H9 (cell line): ENCODE measurements around the gene ROCK2. TPM values are rescaled to one million over a fixed set of nuclear protein-coding genes. Genes with fewer than 3 reads are reported as not detected.
"Not testable (repeated sequence)": the region's sequence is repeated elsewhere in the genome, so short reads cannot be mapped to it uniquely, and the experiment has no call there.

Source experiments
- DNase-seq: peaks from one replicate; pipeline ENCODE4 v3.0.0-alpha.2; 2017
- H2AFZ ChIP-seq: one replicate; pipeline ENCODE4 v1.6.1; 2013; ENCODE audit warnings: mild to moderate bottlenecking, low read length, control low read depth, moderate library complexity
- H2AK5ac ChIP-seq: 2 replicates; pipeline ENCODE4 v1.6.1; 2013; ENCODE audit warnings: low read length, control low read depth, mixed read lengths; ENCODE audit not compliant: insufficient read length
- H2BK120ac ChIP-seq: one replicate; pipeline ENCODE4 v1.6.1; 2013; ENCODE audit warnings: low read depth, mild to moderate bottlenecking, low read length, control low read depth, inconsistent platforms; ENCODE audit not compliant: poor library complexity, severe bottlenecking
- H2BK12ac ChIP-seq: 2 replicates; pipeline ENCODE4 v1.6.1; 2013; ENCODE audit warnings: low read length, control low read depth, mixed read lengths, low read depth; ENCODE audit not compliant: insufficient read length
- H2BK15ac ChIP-seq: 2 replicates; pipeline ENCODE4 v1.6.1; 2013; ENCODE audit warnings: low read depth, low read length, control low read depth
- H2BK20ac ChIP-seq: one replicate; pipeline ENCODE4 v1.6.1; 2013; ENCODE audit warnings: low read depth, mild to moderate bottlenecking, low read length, control low read depth, inconsistent platforms; ENCODE audit not compliant: poor library complexity, severe bottlenecking
- H2BK5ac ChIP-seq: 2 replicates; pipeline ENCODE4 v1.6.1; 2013; ENCODE audit warnings: low read length, control low read depth, mixed read lengths; ENCODE audit not compliant: insufficient read length
- H3K14ac ChIP-seq: 2 replicates; pipeline ENCODE4 v1.6.1; 2013; ENCODE audit warnings: low read length, control low read depth; ENCODE audit not compliant: insufficient read depth
- H3K18ac ChIP-seq: 2 replicates; pipeline ENCODE4 v1.6.1; 2013; ENCODE audit warnings: low read depth, mild to moderate bottlenecking, mixed read lengths, low read length, control low read depth; ENCODE audit not compliant: insufficient read length
- H3K23ac ChIP-seq: 2 replicates; pipeline ENCODE4 v1.6.1; 2013; ENCODE audit warnings: low read length, control low read depth, mixed read lengths, low read depth; ENCODE audit not compliant: insufficient read length
- H3K23me2 ChIP-seq: 2 replicates; pipeline ENCODE4 v1.6.1; 2013; ENCODE audit warnings: low read depth, mild to moderate bottlenecking, mixed read lengths, low read length, control low read depth; ENCODE audit not compliant: insufficient read length, poor library complexity, severe bottlenecking
- H3K27ac ChIP-seq: 2 replicates; pipeline ENCODE4 v1.5.1; 2013; ENCODE audit warnings: low read length, control low read depth, mixed read lengths, low read depth; ENCODE audit not compliant: insufficient read length
- H3K27me3 ChIP-seq: 2 replicates; pipeline ENCODE4 v1.6.1; 2013; ENCODE audit warnings: low read length, control low read depth, inconsistent platforms; ENCODE audit not compliant: insufficient read depth
- H3K4ac ChIP-seq: 2 replicates; pipeline ENCODE4 v1.6.1; 2013; ENCODE audit warnings: low read depth, mild to moderate bottlenecking, control low read depth, inconsistent platforms, low read length, moderate library complexity
- H3K4me1 ChIP-seq: 2 replicates; pipeline ENCODE4 v1.6.1; 2013; ENCODE audit warnings: low read length, control low read depth, inconsistent platforms; ENCODE audit not compliant: insufficient read depth
- H3K4me2 ChIP-seq: 2 replicates; pipeline ENCODE4 v1.6.1; 2013; ENCODE audit warnings: low read length, control low read depth, mixed read lengths; ENCODE audit not compliant: insufficient read length, insufficient read depth
- H3K56ac ChIP-seq: 2 replicates; pipeline ENCODE4 v1.6.1; 2013; ENCODE audit warnings: low read depth, mild to moderate bottlenecking, mixed read lengths, low read length, control low read depth; ENCODE audit not compliant: insufficient read length
- H3K79me1 ChIP-seq: 2 replicates; pipeline ENCODE4 v1.6.1; 2013; ENCODE audit warnings: low read depth, mild to moderate bottlenecking, moderate library complexity, low read length, control low read depth, inconsistent platforms; ENCODE audit not compliant: insufficient read depth, poor library complexity, severe bottlenecking
- H3K79me2 ChIP-seq: 2 replicates; pipeline ENCODE4 v1.6.1; 2013; ENCODE audit warnings: low read length, control low read depth, inconsistent platforms; ENCODE audit not compliant: insufficient read depth
- H3K9ac ChIP-seq: 2 replicates; pipeline ENCODE4 v1.6.1; 2013; ENCODE audit warnings: low read length, control low read depth, mixed read lengths; ENCODE audit not compliant: insufficient read length; ENCODE audit errors: extremely low read depth
- H3K9me3 ChIP-seq: one replicate; pipeline ENCODE4 v1.6.1; 2013; ENCODE audit warnings: low read depth, low read length, inconsistent platforms; ENCODE audit not compliant: control insufficient read depth
- H3T11ph ChIP-seq: one replicate; pipeline ENCODE4 v1.6.1; 2013; ENCODE audit warnings: mild to moderate bottlenecking, low read length, control low read depth, inconsistent platforms
- H4K20me1 ChIP-seq: one replicate; pipeline ENCODE4 v1.6.1; 2013; ENCODE audit not compliant: control insufficient read depth, insufficient read length, insufficient read depth
- H4K5ac ChIP-seq: 2 replicates; pipeline ENCODE4 v1.6.1; 2013; ENCODE audit warnings: low read depth, mild to moderate bottlenecking, mixed read lengths, low read length, control low read depth; ENCODE audit not compliant: insufficient read length
- H4K8ac ChIP-seq: replicated peaks from 2 replicates; pipeline ENCODE4 v1.6.1; 2013; ENCODE audit warnings: low read length, control low read depth, mixed read lengths, low read depth; ENCODE audit not compliant: insufficient read length
- H4K91ac ChIP-seq: 2 replicates; pipeline ENCODE4 v1.6.1; 2013; ENCODE audit warnings: low read depth, mild to moderate bottlenecking, moderate library complexity, mixed read lengths, low read length, control low read depth; ENCODE audit not compliant: insufficient read length
- H3K27ac Mint-ChIP-seq, 3 experiments: 2 replicates in 2 of 3; 3 replicates in 1 of 3; pipeline ENCODE4 v1.8.0; 2020 to 2021; ENCODE audit warnings: mixed read lengths in 3 of 3, mild to moderate bottlenecking in 1 of 3, moderate library complexity in 1 of 3
- H3K27me3 Mint-ChIP-seq: 2 replicates; pipeline ENCODE4 v1.8.0; 2021; ENCODE audit warnings: low read depth, mild to moderate bottlenecking, moderate library complexity, mixed read lengths
- H3K36me3 Mint-ChIP-seq, 3 experiments: 2 replicates in 2 of 3; 3 replicates in 1 of 3; pipeline ENCODE4 v1.8.0; 2020 to 2021; ENCODE audit warnings: low read depth in 3 of 3, mixed read lengths in 3 of 3; ENCODE audit not compliant: insufficient read depth in 1 of 3
- H3K4me1 Mint-ChIP-seq, 2 experiments: 2 replicates each; pipeline ENCODE4 v1.8.0; 2020; ENCODE audit warnings: mixed read lengths in 2 of 2
- H3K4me3 Mint-ChIP-seq, 2 experiments: 2 replicates in 1 of 2; 3 replicates in 1 of 2; pipeline ENCODE4 v1.8.0; 2020 to 2021; ENCODE audit warnings: mild to moderate bottlenecking in 2 of 2, mixed read lengths in 2 of 2, moderate library complexity in 1 of 2
- H3K9me3 Mint-ChIP-seq, 2 experiments: 2 replicates in 1 of 2; 3 replicates in 1 of 2; pipeline ENCODE4 v1.8.0; 2020; ENCODE audit warnings: mild to moderate bottlenecking in 2 of 2, mixed read lengths in 2 of 2, moderate library complexity in 1 of 2
- WGBS: extraction: QIAGEN DNeasy Blood & Tissue Kit; methylation state at CpG from one replicate; pipeline ENCODE4 v1.1.7; 2013; ENCODE audit warnings: missing lambda C conversion rate, low lambda C conversion rate, mixed read lengths; ENCODE audit not compliant: insufficient read length; ENCODE audit errors: extremely low coverage; 5-methylcytosine and 5-hydroxymethylcytosine counted together
- total RNA-seq: library from RNA; stranded (reverse); gene quantifications from 2 replicates; pipeline ENCODE4 v1.2.1, GENCODE V29; 2021
- TF ChIP-seq, protein P1 (sequence below): fragments of 200-600 bp; sonication (generic); conservative IDR thresholded peaks from 3 replicates; pipeline ENCODE4 v1.8.0; 2021; ENCODE audit warnings: antibody characterized with exemption, mild to moderate bottlenecking

ROCK2 gene
- total RNA-seq, 1 experiment from 2014 or later = 33.2 TPM

DNA sequence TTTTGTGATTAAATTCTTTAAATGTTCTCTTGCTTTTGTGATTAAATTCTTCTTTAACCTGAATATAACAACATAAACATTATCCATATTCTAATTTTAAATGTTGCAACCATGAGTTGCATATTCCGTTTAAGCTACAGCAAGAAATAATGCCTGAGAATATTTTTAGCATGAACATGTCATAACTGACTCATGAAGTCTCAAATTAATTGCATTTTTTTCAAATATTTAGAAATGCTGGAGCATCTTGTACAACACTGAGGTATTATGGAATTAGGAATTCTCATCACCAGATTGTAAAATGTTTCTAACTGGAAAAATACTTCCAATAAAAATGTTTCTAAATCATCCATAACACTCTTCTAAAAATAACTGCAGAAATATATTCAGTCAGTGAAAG lies 14.7 kb downstream of the ROCK2 start:
- Histone ChIP-seq H3K23ac (no peak overlapping the region), H4K5ac (no peak overlapping the region), H3K18ac (no peak overlapping the region), H3K79me2 (peaks cover 13% of the 10 kb centered on the region; the same call in 1 of the 2 replicates), H3K23me2 (no peaks in the 10 kb centered on the region), H2AK5ac (no peak overlapping the region), H2BK20ac (no peak overlapping the region), H3K27ac (no peak overlapping the region), H2BK12ac (no peak overlapping the region), H3K27me3 (no peaks in the 10 kb centered on the region), H4K8ac (no peak overlapping the region), H3K79me1 (peaks cover 9% of the 10 kb centered on the region), H4K20me1 (no peaks in the 10 kb centered on the region), H2BK15ac (no peak overlapping the region), H3K9me3 (no peaks in the 10 kb centered on the region), H3K4me1 (no peaks in the 10 kb centered on the region), H3K14ac (no peak overlapping the region), H2BK120ac (no peak overlapping the region), H2BK5ac (no peak overlapping the region), H3K56ac (no peak overlapping the region), H3K9ac (no peak overlapping the region), H3T11ph (no peak overlapping the region), H2AFZ (no peak overlapping the region), H4K91ac (no peak overlapping the region), H3K4me2 (no peak overlapping the region), H3K4ac (no peak overlapping the region)
- TF ChIP-seq, protein P1, sequence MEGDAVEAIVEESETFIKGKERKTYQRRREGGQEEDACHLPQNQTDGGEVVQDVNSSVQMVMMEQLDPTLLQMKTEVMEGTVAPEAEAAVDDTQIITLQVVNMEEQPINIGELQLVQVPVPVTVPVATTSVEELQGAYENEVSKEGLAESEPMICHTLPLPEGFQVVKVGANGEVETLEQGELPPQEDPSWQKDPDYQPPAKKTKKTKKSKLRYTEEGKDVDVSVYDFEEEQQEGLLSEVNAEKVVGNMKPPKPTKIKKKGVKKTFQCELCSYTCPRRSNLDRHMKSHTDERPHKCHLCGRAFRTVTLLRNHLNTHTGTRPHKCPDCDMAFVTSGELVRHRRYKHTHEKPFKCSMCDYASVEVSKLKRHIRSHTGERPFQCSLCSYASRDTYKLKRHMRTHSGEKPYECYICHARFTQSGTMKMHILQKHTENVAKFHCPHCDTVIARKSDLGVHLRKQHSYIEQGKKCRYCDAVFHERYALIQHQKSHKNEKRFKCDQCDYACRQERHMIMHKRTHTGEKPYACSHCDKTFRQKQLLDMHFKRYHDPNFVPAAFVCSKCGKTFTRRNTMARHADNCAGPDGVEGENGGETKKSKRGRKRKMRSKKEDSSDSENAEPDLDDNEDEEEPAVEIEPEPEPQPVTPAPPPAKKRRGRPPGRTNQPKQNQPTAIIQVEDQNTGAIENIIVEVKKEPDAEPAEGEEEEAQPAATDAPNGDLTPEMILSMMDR = no peak
- H3K27me3 Mint-ChIP-seq = no peaks in the 10 kb centered on the region
- peaks cover 0 to 5% (median 5%) of the 10 kb centered on the region in 3 experiments; a peak in 5 of 7 replicates for H3K36me3 Mint-ChIP-seq
- no peak overlapping the region for H3K4me3 Mint-ChIP-seq
- H3K9me3 Mint-ChIP-seq = peaks cover 4 to 5% of the 10 kb centered on the region in 2 experiments; a peak in 2 of 5 replicates
- H3K27ac Mint-ChIP-seq = no peak overlapping the region
- DNase-seq = no peak
- WGBS = no CpG with 5 or more reads among the region's 1 CpG
- H3K4me1 Mint-ChIP-seq = peaks cover 0 to 2% of the 10 kb centered on the region in 2 experiments; a peak in 1 of 4 replicates

DNA sequence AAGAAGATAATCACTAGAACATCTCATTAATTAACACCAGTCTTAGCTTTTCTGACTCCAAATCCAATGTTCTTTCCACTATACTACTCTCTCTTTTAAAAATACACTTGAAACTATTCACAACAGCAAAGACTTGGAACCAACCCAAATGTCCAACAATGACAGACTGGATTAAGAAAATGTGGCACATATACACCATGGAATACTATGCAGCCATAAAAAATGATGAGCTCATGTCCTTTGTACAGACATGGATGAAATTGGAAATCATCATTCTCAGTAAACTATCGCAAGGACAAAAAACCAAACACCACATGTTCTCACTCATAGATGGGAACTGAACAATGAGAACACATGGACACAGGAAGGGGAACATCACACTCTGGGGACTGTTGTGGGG lies 15.9 kb downstream of the ROCK2 start:
- H4K91ac ChIP-seq = not testable (repeated sequence)

More for the DNA sequence above, 15.9 kb downstream of the ROCK2 start:
- not testable (repeated sequence) for H3K36me3 Mint-ChIP-seq, H3K23ac ChIP-seq, H3K4me2 ChIP-seq, H4K5ac ChIP-seq, H2BK15ac ChIP-seq, H3K9ac ChIP-seq, H2BK20ac ChIP-seq, H3T11ph ChIP-seq, H3K4ac ChIP-seq, H2AK5ac ChIP-seq, H2BK120ac ChIP-seq, H3K27ac ChIP-seq, H3K27me3 Mint-ChIP-seq, H3K18ac ChIP-seq, DNase-seq, H3K9me3 ChIP-seq, H3K23me2 ChIP-seq, H2BK12ac ChIP-seq, H4K20me1 ChIP-seq, H3K79me1 ChIP-seq, H3K27me3 ChIP-seq, H2AFZ ChIP-seq, H4K8ac ChIP-seq, H2BK5ac ChIP-seq, H3K14ac ChIP-seq, H3K4me1 Mint-ChIP-seq, H3K27ac Mint-ChIP-seq, H3K56ac ChIP-seq, H3K4me1 ChIP-seq, H3K9me3 Mint-ChIP-seq, H3K4me3 Mint-ChIP-seq
- peaks cover 15% of the 10 kb centered on the region; the same call in 1 of the 2 replicates for H3K79me2 ChIP-seq
- WGBS = no CpG with 5 or more reads among the region's 1 CpG
